NCI-H2081 (cell line): ENCODE measurements around the gene GPX7.

Experiments used
- DNase-seq, 2 experiments: peaks; one replicate each; lab custom pipeline; 2025; lab: John Stamatoyannopoulos, UW

Gene GPX7

DNA sequence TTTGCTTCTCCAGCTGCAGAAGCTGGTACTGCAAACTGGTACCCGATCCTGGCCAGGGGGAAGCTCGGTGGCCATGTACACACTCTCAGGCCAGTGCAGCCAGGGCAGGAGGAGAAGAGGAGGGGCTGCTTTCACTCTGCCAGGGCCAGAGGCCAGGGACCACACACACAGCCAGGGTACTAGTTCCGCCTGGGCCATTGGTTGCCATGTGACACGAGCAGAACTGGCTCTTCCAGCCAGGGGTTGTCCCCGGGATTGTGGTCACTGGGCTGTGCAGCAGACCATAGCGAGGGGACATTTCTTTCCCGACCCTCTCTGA lies 27.1 kb downstream of the GPX7 start:
- no peak for DNase-seq

DNA sequence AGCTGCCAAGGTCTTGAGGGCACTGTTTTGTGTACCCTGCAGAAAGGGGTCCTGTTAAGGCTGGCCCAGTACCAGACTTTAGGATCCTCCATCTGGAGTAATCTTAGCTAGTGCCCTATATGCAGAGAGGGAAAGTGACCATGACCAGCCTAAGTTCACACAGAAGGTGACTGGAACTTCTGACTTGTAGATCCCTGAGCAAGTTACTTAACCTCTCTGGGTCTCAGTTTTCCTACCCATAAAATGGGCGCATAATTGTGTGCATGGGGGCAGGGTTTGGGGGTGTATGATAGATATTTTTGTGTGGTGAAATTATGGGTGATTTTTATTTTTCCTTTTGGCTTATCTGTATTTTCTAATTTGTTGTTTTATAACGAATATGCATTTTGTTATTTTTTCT lies 27.5 kb downstream of the GPX7 start:
- DNase-seq: no peak

DNA sequence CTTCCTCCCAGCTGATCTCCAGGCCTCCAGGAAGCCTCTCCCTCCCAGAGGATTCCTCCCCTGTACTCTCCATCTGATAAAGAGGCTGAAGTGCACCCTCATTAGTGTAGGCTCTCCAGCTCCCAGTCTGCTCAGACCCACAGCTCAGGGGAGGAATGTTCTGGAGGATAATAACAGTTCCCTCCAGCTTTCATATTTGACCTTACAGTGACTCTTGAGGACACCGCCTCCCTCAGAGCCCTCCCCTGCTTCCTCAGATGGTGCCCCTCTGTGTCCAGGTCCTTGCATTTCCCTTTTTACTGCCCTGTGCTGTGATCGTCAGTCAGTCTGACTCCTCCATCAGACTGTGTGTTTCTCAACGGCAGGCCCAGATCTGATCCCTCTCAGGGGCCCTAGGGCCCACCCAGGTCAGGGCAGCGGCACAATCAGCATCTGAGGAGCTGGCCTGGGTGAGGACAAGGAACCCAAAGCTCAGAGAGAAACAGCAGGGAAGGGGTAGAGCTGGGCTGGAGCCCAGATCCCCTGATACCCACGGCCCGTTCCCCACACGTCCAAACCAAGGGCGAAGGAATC lies 29.7 kb downstream of the GPX7 start:
- no peak for DNase-seq

- no peak for DNase-seq
These were observed 30.6 kb downstream of the GPX7 start, which contains the start of gene SHISAL2A for GRCh38 chr1:52632732-52633290. Gene SHISAL2A (plus strand): TSS chr1:52633168. CDS start chr1:52633494, 326 bp downstream.

DNA sequence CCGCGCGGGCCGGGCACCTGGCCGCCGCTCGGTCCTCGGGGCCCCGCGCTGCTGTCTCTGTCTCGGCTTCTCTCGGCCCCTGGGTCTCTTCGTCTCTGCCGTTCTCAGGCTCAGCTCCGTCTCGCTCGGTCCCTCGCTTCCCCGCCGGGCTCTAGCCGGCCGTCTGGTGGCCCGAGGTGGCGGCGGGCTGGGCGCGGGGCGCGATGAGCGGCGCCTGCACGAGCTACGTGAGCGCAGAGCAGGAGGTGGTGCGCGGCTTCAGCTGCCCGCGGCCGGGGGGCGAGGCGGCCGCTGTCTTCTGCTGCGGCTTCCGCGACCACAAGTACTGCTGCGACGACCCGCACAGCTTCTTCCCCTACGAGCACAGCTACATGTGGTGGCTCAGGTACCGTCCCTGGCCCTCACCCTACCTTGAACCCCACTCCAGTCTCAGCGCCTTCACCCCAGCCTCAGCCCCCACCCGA lies 31.2 kb downstream of the GPX7 start:
- no peak for DNase-seq

DNA sequence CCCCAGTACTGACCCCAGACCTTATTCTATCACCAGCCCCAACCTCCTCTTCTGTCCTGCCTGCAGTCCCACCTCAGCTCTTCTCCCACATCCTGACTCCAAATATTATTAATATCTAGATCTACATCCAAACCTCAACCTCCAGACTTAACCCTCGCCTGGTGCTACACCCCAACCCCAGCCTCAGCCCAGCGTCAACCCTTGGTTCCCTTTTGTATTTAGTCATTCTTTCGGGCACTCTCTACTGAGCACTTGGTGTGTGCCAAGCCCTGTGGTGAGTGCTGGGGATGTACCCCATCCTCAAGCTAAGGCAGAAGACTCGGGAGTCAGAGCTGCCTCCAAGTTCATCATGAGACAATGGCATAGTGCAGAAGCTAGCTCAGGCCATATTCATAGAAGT lies 31.9 kb downstream of the GPX7 start:
- DNase-seq: no peak

DNA sequence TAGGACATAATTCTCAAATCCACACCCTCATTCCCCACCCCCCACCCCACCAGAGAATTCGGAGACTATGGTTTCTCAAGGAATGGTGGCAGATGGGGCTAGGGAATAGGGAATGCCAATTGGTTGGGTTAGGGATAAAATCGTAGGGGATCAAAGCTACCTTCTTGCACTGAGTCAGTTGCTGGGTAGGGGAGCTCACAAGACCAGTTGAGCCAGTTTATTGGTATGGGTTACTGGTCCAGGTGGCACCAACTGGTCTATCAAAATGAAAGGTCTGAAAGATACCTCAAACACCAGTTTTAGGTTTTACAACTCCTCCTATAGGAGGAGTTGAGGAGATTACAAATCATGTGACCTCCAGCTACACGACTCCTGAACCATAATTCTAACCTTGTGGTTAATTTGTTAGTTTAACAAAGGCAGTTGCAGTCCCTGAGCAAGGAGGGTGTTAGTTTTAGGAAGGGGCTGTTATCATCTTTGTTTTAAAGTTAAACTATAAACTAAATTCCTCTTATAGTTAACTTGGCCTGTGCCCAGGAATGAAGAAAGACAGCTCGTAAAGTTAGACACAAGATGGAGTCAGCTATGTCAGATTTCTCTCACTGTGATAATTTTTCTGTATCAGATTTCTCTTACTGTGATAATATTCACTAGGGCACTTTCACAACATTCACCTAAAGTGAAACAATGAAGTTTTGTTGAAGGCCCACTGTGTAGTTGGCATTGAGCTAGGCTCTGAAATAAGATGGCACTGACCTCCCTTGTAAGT lies 33.3 kb downstream of the GPX7 start:
- no peak for DNase-seq

DNA sequence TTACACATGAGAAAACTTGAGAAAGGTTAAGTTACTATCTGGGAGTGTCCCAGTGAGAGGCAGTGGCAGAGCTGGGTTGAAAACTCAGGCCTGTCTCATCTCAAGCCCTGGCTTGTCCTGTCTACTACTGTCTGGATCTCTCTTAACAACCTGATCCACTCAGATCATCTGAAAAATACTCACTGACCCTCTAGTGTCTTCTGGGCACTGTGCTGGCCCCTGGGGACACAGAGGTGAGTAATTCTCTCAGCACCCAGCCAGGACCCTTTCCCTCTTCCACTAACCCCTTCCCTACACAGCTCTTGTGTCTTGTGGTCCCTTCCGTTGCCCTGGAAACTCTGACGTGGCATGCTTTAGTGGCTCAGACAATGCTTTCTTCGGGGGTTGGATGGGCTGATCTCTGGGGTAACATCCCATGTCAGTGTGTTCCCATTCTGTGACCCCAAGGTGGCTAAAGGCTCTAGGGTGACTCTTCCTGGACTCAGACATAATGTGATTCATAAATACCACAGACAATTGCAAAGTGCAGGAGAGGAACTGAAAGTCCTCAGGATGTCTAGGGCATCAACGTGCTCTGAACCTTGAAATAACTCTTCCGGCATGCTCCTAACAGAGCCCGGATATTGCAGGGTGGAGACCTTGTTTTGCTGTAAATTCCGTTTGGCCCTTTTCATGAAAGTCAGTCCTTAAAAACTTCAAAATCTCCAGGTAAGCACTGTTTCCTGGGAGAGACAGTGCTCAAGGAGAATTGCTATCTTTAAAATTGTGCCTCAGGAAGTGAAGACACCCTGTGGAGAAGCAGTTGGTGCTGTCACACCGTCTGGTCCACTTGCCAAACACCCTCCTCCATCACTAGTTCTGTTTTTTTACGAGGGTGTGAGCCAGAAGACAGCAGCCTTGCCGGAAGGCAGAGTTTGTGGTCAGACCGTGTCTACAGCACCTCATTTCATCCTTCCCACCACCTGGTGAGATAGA lies 34.8 kb downstream of the GPX7 start:
- no peak for DNase-seq

DNA sequence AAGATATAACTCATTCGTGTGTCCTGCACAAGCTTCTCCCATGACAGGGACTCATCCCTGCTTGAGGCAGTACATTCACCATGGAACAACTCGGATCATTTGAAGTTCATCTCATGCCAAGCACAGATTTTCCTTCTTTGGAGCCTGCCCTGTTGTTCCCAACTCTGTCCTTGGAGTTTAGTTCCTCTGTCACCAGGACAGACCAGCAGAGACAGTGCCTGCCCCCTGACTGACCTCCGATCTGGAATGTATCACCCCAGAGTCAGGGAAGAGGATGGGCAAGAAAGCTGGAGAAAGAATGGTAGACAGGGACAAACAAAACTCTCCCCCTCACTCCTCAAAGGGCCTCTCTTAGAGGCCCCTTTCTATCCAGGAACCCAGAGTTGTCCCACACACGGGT lies 35.8 kb downstream of the GPX7 start:
- no peak for DNase-seq

- DNase-seq: no peak
These were observed 38.5 kb downstream of the GPX7 start for GRCh38 chr1:52640697-52641096.

GRCh38 chr1:52641307-52641706 lies 39.1 kb downstream of the GPX7 start:
- DNase-seq: no peak

DNA sequence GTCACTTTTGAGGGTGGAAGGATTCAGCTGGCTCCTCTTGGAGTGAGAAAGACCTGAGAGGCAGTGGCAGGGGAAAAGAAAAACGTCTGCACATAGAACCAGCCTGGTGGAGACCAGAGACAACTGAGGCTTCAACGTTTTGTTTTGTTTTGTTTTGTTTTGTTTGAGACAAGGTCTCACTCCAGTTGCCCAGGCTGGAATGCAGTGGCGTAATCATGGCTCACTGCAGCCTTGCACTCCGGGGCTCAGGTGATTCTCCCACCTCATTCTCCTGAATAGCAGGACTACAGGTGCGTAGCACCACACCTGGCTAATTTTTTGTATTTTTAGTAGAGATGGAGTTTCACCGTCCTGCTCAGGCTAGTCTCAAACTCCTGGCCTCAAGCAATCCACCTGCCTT lies 43.1 kb downstream of the GPX7 start:
- no peak for DNase-seq

DNA sequence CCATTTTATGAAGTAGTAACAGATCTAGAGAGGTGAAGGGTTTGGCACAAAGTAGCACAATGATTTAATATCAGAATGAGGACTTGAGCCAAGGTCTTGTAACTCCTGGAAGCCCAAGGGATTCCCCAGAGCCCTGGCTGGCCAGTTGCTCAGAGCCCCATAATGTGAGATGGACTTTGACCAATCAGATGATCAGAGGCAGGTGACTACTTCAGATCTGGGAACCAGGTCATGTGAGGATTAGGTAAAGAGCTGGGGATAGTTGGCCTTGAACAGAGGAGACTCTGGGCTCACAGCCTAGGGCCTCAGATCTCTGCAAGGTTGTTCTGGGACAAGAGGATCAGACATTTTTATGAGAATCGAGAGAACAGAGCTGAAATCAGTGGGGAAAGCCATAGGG lies 49.7 kb downstream of the GPX7 start:
- DNase-seq: no peak

GRCh38 chr1:52653207-52653849 lies 51.2 kb downstream of the GPX7 start:
- no peak for DNase-seq

GRCh38 chr1:52654063-52654462 lies 51.9 kb downstream of the GPX7 start:
- no peak for DNase-seq

- DNase-seq: no peak
These were observed 55.5 kb downstream of the GPX7 start for GRCh38 chr1:52657702-52658101.
